H54 (cell line): Measurements from ENCODE around the gene SORCS3.

Experiments
- DNase-seq: peaks from one replicate; pipeline ENCODE4 v3.0.0; 2011; ENCODE audit warnings: low spot score, mixed read lengths; ENCODE audit not compliant: insufficient read length
- FAIRE-seq: peaks from 3 replicates; lab custom pipeline; 2011; peaks lifted over from hg19 to GRCh38; lab: Jason Lieb, UNC
- POLR2A ChIP-seq: IDR thresholded peaks from 2 replicates; pipeline ENCODE4 v1.6.1; 2011; ENCODE audit warnings: low read depth, mild to moderate bottlenecking, low read length

The SORCS3 gene

GRCh38 chr10:105128111-105128510, 487.0 kb downstream of the SORCS3 start:
- FAIRE-seq (no peak), DNase-seq (no peak)
- TF ChIP-seq POLR2A: no peak

DNA sequence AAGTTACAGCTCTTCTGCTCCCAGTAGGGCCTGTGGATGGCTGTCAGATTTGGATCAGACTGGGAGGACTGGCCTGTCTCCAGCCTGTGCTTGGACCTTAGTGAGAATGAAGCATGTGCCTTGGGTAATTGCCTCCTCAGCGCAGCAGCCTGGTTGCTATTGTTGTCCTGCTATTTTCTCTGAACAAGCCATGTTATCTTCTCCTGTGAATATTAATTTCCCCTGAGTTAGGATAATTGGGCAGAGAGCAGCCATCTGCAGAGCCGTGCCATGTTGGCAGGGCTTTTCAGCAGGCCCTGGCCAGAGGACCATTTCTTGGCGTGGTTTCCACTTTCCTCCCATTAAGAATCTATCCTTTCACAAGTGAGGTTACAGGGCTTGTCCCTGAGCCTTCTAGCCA, 497.3 kb downstream of the SORCS3 start:
- TF ChIP-seq POLR2A: no peak
- DNase-seq (no peak), FAIRE-seq (no peak)

DNA sequence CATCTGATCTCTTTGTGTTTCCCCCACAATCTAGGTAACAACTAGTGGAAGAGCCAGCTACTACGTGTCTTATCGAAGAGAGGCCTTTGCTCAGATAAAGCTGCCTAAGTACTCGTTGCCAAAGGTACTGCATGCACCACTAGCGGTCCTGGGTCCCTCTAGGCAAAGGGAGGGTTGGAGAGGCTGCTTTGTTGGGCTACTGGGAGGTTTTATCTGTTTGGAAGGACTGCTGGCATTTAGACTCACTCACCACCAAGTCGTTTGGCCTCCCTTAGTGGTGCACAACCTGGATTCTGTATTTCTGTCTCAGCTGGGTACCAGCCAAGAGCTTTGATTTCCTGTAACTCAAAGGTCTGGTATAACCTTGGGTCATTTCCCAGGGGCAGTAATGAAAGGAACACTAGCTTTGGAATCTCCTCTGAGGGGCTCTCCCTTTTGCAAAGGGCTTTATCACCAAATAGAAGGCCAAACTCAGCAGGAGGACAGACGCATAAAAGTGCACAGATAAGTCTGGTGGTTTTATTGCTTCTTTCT, 498.3 kb downstream of the SORCS3 start:
- DNase-seq (no peak), FAIRE-seq (no peak)
- no peak for TF ChIP-seq POLR2A

- no peak for FAIRE-seq
- no peak for DNase-seq
- TF ChIP-seq POLR2A: no peak
Measured at GRCh38 chr10:105140600-105140999, 499.5 kb downstream of the SORCS3 start.

DNA sequence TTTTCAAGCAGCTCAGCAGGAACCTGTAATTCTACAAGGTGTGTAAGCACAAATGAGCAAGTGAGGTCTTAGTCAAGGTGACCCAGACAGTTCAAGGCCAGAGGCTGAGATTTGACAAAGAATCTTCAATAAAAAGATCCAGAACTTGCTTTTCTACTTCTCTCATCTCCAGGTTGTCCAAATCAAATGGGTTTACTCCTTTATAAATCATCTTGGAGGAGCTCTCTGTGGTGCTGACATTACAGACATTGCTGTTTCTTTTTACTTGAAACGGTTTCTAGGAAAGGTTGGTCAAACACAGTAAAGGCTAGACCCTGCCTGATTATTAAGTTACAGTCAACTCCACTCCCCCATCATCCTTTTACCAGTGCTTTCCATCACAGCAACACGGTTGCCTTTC, 504.6 kb downstream of the SORCS3 start:
- DNase-seq: no peak
- TF ChIP-seq POLR2A: no peak

DNA sequence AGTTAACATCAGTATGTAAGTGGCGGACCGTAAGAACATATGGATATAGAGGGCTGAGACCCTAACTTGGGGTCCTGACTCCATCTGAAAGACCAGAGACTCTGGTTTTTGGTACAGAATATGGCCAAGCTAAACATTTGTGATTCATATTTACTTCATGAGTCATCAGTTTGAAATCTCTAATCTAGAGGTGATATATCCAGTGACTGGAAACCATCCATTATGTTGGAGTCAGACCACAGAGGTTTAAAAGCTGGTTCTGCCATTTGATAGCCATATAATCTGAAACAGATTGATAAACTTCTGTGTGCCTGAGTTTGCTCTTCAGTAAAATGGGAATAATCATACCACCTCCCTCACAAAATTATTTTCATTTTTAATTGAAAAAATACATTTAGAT, 505.3 kb downstream of the SORCS3 start:
- TF ChIP-seq POLR2A: no peak
- FAIRE-seq: no peak
- DNase-seq: no peak

More for the DNA sequence above, 504.6 kb downstream of the SORCS3 start:
- FAIRE-seq: no peak

- FAIRE-seq (no peak), DNase-seq (no peak)
- no peak for TF ChIP-seq POLR2A
Measured at GRCh38 chr10:105148456-105148855, 507.4 kb downstream of the SORCS3 start.

GRCh38 chr10:105148921-105149320, 507.8 kb downstream of the SORCS3 start:
- no peak for DNase-seq
- no peak for FAIRE-seq
- TF ChIP-seq POLR2A: no peak

DNA sequence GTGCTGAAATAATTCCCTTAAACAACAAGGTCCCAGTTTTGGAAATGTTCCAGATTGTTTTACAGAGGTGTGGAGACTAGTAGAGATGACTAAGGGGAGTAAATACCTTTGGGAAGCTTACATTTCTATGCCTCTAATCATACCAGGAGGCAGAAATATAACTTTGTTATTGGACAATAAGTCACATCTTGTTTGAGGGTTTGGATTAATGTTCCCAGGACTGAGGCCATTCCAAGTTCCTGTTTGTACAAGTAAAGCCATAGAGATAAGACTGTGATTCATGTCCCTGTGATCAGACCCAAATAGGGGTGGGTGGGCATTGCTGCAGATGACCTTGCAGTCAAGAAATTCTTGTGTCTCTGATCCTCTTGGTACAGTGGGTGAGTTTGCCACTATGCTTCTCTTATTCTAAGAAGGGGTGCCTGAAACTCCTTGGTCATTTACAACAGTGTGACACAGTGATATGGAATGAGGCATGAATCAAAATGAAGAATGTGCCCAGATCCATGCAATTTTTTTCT, 508.3 kb downstream of the SORCS3 start:
- TF ChIP-seq POLR2A: no peak
- FAIRE-seq (no peak), DNase-seq (no peak)

DNA sequence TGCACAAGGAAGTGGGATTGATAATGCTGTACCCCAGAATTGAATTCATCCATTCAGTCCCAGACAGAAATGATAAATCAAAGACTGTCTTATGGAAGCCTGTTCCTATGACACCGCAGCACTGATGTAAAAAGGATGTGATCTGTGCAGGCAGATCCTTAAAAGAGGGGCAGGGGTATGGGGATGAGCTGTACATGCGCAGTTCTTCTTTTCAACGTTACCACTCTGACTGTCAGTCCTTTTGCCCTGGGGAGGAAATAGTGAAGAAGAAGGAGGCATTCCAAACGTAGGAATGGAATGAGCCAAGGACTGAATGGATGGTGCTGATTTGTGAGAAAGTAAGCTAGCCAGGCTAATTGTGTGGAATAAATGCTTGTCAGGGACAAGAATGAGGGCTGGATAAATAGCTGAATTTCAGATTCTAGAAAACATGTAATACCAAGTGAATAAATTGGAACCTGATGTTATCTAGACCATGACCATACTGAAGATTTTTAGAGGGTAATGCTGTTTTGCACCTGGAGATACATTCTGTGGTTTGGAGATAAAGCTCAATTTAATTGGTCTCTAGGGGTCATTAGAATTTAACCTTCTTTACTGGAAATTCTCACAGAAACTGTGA, 509.3 kb downstream of the SORCS3 start:
- FAIRE-seq (no peak), DNase-seq (no peak)
- TF ChIP-seq POLR2A: no peak

GRCh38 chr10:105154736-105155135, 513.6 kb downstream of the SORCS3 start:
- TF ChIP-seq POLR2A: no peak
- DNase-seq (no peak), FAIRE-seq (no peak)

DNA sequence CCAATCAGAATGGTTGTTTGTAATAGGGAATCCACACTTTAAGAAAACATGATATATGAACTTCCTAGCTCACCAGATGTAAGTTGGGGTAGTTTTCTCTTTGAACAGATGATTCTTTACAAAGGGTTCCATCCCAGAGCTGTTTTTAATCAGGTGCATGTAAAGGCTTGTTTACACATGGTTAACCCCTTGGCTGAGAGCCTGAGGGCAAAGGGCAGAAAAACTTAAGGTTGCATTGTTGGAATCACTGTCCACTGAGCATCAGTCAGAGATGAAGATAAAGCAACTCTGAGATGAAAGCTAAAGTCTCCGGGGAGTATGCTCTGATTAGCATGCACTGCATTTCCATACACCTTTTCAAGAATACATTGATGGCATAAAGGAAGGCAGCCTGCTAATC, 518.2 kb downstream of the SORCS3 start:
- FAIRE-seq: no peak
- no peak for TF ChIP-seq POLR2A
- no peak for DNase-seq

- TF ChIP-seq POLR2A: no peak
- FAIRE-seq: no peak
- no peak for DNase-seq
Measured at GRCh38 chr10:105161149-105161548, 520.1 kb downstream of the SORCS3 start.

DNA sequence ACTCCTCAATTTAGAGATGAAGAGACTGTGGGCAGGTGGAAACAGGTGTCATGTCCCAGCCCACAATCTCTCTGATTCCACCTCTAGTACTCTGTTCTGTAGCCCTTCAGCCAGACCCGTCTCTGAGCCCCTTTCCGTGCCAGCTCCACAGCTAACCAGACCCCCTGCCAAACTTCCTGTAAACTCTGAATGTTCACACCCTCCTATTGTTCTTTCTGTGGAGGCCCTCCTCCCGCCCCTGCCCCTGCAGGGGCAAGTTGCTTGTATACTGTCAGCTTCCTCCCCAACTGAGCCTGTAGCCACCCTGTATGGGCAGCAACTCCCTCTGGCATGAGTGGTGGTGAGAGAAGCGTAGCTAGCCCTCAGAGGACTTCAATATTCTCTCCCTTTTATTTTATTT, 520.7 kb downstream of the SORCS3 start:
- no peak for TF ChIP-seq POLR2A
- no peak for FAIRE-seq
- no peak for DNase-seq

DNA sequence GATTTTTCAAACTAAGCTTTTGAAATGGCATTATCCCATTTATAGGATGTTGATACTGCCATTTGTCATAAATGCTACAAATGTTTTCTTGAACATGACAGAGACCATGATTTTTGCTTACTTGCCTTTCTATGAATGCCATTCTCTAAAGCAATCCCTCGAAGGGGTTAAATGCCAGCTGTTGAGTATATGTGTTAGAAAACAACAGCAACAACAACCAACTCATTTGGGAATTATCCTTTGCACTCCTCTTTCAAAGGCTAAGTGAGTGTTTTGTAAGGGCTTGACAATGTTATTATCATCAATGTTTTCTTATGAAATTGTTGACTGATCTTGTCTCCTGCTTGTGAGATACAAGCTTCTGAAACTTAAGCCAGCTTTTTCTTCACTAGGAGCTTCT, 529.4 kb downstream of the SORCS3 start:
- no peak for TF ChIP-seq POLR2A
- FAIRE-seq (no peak), DNase-seq (no peak)

DNA sequence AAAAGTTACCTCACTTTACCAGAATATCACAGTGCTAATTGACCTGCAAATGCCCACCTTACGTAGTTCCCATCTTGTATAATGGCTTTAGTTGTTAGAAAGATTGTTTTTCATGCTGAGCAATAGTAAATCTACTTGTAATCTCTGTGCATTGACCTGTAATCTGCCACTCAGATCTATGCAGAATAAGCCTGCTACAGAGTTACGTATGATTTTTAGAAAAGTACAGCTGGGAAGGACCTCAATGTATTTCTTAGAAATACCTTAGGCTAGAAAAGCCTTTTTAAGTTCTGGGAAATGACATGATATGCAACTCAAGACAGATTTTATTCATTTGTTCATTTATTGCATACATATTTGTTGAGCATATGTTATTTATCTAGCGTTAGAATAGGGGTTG, 530.9 kb downstream of the SORCS3 start:
- FAIRE-seq (no peak), DNase-seq (no peak)
- TF ChIP-seq POLR2A: no peak
